Measurements from ENCODE around the gene POLR1B. TPM values are rescaled to one million over a fixed set of nuclear protein-coding genes. Genes with fewer than 3 reads are reported as not detected.

The POLR1B gene
- total and polyA plus RNA-seq, 10 of the 15 experiments (the other 5 are each of a cell fraction or from before 2014, with no cell fraction given) = 13.4 to 55.8 (median 35.9) TPM

GRCh38 chr2:112584134-112584890 lies 42.0 kb downstream of the POLR1B start, which contains the start of gene CHCHD5 (continued):
- TF ChIP-seq, protein P1, sequence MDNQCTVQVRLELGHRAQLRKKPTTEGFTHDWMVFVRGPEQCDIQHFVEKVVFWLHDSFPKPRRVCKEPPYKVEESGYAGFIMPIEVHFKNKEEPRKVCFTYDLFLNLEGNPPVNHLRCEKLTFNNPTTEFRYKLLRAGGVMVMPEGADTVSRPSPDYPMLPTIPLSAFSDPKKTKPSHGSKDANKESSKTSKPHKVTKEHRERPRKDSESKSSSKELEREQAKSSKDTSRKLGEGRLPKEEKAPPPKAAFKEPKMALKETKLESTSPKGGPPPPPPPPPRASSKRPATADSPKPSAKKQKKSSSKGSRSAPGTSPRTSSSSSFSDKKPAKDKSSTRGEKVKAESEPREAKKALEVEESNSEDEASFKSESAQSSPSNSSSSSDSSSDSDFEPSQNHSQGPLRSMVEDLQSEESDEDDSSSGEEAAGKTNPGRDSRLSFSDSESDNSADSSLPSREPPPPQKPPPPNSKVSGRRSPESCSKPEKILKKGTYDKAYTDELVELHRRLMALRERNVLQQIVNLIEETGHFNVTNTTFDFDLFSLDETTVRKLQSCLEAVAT (IDR thresholded peaks at IDR 0.05) = peak; percentile 87
- TF ChIP-seq RAD21 (IDR thresholded peaks at IDR 0.05; ENCODE audit: insufficient read depth, low read depth, low read length) (no peak), ZNF622 (IDR thresholded peaks at IDR 0.05) (no peak), SKIL (IDR thresholded peaks at IDR 0.05; ENCODE audit: low read depth, poor library complexity, severe bottlenecking) (no peak), EED (IDR thresholded peaks at IDR 0.05; ENCODE audit: low read depth) (no peak), RFX5 (IDR thresholded peaks at IDR 0.05; ENCODE audit: low read depth, low read length) (no peak), NFYA (IDR thresholded peaks at IDR 0.05; ENCODE audit: borderline replicate concordance, low read depth, low read length) (no peak), ZNF207 (IDR thresholded peaks at IDR 0.05; ENCODE audit: borderline replicate concordance) (no peak), POU2F2 (IDR thresholded peaks at IDR 0.05; ENCODE audit: borderline replicate concordance, low read depth, low read length) (peak; percentile 80; the same call in 2 of the 3 replicates), BACH1 (IDR thresholded peaks at IDR 0.05; ENCODE audit: borderline replicate concordance) (no peak), BCL11A (IDR thresholded peaks at IDR 0.05; ENCODE audit: low read depth, low read length) (no peak), SPI1 (IDR thresholded peaks at IDR 0.05; ENCODE audit: borderline replicate concordance, insufficient read depth, low read depth, low read length) (peak; percentile 65)
- TF ChIP-seq, protein P2, sequence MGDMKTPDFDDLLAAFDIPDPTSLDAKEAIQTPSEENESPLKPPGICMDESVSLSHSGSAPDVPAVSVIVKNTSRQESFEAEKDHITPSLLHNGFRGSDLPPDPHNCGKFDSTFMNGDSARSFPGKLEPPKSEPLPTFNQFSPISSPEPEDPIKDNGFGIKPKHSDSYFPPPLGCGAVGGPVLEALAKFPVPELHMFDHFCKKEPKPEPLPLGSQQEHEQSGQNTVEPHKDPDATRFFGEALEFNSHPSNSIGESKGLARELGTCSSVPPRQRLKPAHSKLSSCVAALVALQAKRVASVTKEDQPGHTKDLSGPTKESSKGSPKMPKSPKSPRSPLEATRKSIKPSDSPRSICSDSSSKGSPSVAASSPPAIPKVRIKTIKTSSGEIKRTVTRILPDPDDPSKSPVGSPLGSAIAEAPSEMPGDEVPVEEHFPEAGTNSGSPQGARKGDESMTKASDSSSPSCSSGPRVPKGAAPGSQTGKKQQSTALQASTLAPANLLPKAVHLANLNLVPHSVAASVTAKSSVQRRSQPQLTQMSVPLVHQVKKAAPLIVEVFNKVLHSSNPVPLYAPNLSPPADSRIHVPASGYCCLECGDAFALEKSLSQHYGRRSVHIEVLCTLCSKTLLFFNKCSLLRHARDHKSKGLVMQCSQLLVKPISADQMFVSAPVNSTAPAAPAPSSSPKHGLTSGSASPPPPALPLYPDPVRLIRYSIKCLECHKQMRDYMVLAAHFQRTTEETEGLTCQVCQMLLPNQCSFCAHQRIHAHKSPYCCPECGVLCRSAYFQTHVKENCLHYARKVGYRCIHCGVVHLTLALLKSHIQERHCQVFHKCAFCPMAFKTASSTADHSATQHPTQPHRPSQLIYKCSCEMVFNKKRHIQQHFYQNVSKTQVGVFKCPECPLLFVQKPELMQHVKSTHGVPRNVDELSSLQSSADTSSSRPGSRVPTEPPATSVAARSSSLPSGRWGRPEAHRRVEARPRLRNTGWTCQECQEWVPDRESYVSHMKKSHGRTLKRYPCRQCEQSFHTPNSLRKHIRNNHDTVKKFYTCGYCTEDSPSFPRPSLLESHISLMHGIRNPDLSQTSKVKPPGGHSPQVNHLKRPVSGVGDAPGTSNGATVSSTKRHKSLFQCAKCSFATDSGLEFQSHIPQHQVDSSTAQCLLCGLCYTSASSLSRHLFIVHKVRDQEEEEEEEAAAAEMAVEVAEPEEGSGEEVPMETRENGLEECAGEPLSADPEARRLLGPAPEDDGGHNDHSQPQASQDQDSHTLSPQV (IDR thresholded peaks at IDR 0.05) = no peak
- TF ChIP-seq, protein P3, sequence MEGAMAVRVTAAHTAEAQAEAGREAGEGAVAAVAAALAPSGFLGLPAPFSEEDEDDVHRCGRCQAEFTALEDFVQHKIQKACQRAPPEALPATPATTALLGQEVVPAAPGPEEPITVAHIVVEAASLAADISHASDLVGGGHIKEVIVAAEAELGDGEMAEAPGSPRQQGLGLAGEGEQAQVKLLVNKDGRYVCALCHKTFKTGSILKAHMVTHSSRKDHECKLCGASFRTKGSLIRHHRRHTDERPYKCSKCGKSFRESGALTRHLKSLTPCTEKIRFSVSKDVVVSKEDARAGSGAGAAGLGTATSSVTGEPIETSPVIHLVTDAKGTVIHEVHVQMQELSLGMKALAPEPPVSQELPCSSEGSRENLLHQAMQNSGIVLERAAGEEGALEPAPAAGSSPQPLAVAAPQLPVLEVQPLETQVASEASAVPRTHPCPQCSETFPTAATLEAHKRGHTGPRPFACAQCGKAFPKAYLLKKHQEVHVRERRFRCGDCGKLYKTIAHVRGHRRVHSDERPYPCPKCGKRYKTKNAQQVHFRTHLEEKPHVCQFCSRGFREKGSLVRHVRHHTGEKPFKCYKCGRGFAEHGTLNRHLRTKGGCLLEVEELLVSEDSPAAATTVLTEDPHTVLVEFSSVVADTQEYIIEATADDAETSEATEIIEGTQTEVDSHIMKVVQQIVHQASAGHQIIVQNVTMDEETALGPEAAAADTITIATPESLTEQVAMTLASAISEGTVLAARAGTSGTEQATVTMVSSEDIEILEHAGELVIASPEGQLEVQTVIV (IDR thresholded peaks at IDR 0.05; ENCODE audit: borderline replicate concordance, partially characterized antibody) = peak; percentile 86
- TF ChIP-seq, protein P4, sequence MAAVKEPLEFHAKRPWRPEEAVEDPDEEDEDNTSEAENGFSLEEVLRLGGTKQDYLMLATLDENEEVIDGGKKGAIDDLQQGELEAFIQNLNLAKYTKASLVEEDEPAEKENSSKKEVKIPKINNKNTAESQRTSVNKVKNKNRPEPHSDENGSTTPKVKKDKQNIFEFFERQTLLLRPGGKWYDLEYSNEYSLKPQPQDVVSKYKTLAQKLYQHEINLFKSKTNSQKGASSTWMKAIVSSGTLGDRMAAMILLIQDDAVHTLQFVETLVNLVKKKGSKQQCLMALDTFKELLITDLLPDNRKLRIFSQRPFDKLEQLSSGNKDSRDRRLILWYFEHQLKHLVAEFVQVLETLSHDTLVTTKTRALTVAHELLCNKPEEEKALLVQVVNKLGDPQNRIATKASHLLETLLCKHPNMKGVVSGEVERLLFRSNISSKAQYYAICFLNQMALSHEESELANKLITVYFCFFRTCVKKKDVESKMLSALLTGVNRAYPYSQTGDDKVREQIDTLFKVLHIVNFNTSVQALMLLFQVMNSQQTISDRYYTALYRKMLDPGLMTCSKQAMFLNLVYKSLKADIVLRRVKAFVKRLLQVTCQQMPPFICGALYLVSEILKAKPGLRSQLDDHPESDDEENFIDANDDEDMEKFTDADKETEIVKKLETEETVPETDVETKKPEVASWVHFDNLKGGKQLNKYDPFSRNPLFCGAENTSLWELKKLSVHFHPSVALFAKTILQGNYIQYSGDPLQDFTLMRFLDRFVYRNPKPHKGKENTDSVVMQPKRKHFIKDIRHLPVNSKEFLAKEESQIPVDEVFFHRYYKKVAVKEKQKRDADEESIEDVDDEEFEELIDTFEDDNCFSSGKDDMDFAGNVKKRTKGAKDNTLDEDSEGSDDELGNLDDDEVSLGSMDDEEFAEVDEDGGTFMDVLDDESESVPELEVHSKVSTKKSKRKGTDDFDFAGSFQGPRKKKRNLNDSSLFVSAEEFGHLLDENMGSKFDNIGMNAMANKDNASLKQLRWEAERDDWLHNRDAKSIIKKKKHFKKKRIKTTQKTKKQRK (IDR thresholded peaks at IDR 0.05; ENCODE audit: low read depth, low read length) = no peak

Measured in GM12878 (cell line).